DLD1 (cell line): ENCODE results near the gene OR4F15.

Source experiments
- in situ Hi-C: cut with HindIII; loops from 2 replicates; pipeline ENCODE4 v1.10.0; 2017; ENCODE audit warnings: low sequenced_read_pairs

Gene OR4F15

DNA sequence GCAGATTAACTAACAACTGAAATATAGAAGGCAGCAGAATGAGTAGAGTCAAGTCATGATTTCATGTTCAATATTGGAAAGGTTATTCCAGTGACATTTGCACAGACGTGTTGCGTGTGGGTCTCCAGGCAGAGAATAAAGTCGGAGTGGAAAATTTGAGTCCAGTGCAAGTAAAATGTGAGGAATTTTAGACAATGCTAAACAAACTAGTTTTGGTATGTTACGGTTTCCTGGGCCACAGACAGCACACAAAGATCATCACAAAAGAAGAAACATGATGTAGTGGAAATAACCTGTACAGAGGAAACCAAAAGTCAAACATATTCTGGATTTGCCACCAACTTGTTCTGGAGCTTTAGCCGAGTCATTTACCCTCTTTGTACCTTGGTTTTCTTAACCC lies 8.3 kb upstream of the OR4F15 start:
- in situ Hi-C loops = no loop called here

DNA sequence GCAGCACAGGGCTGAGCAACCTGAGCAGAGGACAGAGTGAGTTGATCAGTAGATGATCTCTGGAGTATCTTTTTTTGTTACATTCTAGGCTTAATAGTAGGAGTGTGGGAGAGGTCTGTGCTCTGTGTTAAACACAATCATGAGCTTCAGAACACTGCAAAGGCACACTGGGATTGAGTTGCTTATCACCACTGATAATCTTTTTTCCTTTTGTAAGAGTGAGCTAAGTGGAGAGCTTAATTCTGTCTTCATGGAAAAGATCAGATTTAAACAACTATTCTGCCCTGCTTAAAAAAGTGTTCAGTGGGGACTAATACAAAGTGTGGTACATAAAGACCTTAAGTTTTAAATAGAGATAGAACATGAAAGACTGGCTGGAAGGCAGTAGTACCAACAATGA lies 7.6 kb upstream of the OR4F15 start:
- in situ Hi-C loops = no loop called here

DNA sequence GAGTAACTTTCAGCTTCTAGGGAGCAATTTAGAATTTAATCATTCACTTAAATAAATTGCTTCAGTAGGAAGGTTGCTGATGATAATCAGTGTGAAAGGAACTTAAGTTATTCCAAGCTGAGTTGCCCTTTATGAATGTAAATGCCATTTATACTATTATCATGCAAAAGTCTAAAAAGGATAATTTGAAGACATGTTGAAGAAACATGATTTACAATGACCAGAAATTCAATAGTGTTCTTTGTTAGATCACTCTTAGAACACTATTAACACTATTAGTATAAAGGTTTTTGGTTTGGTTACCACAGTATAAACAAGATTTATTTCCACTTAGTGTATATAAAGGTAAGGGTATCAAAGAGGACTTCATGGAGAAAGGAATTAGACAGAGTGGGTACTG lies 7.1 kb upstream of the OR4F15 start:
- in situ Hi-C loops = no loop called here

DNA sequence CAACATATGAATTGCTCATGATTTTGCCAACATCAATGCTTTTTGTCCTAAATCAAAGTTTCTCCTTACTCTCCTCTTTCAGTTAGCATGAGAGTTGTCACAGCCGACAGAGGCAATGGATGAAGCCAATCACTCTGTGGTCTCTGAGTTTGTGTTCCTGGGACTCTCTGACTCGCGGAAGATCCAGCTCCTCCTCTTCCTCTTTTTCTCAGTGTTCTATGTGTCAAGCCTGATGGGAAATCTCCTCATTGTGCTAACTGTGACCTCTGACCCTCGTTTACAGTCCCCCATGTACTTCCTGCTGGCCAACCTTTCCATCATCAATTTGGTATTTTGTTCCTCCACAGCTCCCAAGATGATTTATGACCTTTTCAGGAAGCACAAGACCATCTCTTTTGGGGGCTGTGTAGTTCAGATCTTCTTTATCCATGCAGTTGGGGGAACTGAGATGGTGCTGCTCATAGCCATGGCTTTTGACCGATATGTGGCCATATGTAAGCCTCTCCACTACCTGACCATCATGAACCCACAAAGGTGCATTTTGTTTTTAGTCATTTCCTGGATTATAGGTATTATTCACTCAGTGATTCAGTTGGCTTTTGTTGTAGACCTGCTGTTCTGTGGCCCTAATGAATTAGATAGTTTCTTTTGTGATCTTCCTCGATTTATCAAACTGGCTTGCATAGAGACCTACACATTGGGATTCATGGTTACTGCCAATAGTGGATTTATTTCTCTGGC lies 6.2 kb upstream of the OR4F15 start:
- in situ Hi-C loops = no loop called here

DNA sequence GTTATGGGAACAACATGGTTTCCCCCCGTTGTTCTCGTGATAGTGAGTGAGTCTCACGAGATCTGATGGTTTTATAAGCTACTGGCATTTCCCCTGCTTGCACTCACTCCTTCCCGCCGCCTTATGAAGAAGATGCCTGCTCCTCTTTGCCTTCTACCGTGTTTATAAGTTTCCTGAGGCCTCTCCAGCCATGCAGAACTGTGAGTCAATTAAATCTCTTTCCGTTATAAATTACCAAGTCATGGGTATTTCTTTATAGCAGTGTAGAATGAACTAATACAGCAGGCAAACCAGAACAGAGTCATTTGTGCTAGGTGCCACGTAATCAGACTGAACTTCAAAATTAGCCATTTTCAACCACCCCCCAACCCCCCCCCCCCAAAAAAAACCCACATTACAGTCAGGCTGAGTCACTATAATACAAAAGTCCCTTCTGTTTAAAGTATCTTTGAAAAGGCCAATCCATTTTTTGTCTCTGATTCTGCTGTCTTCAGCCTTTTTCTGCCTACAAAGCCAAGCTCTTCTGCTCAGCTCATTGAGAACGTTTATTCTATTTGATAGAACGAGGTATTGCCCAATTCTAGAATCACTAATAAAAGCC lies 4.6 kb upstream of the OR4F15 start:
- in situ Hi-C loops = no loop called here

DNA sequence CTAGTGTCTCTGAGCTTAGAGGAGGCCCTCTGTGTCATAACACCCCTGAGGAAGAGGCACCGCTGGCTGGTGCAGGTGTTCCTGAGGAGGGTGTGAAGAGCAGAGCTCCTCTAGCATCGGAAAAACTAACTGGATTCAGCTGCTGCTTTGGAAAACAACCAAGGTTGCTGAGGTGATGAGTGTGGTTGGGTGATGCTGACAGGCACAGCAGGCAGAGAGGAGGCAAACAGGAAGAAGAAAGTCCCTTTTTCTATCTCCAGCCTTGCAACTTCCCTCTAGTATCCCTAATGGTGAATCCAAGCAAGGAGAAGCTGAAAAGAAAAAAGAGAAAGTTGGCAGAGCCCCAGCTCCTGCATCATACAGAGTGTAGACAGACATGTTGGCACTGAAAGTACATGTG lies 3.8 kb upstream of the OR4F15 start:
- in situ Hi-C loops = no loop called here

DNA sequence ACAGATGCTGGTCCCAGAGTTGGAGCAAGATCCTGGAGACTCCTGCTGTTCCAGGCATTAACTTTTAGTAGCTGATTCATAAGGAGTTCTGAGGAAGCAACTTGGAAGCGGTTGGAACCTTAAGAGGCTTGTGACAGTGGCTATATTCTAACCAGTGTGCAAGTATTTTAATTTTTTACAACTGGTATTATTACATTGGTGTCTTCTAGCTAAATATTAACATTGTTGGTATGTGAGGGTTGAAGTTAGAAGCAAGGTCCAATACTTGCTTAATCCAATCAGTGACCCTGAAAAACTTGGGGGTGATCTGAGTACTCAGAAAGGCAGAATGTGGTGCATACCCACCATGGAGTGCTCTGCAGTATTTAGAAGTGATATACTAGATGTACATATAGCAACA lies 1.5 kb upstream of the OR4F15 start:
- in situ Hi-C loops = no loop called here

DNA sequence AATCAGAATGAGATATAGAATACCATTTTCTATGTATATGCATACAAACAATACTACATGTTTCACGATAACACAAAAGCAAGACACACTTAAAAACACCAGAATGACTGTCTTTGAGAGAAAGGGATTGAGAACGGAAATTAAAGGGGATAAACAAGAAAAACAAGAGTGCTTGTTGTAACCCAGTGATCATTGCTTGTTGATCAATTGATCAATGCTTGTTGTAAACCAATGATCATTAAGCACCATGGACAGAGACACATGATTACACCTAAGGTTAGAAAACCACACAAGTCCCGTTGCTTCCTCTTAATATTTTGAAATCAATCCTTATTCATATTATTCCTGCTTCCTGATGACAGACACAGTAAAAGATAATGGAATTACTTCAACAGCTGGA lies 1.1 kb upstream of the OR4F15 start:
- in situ Hi-C loops = no loop called here

DNA sequence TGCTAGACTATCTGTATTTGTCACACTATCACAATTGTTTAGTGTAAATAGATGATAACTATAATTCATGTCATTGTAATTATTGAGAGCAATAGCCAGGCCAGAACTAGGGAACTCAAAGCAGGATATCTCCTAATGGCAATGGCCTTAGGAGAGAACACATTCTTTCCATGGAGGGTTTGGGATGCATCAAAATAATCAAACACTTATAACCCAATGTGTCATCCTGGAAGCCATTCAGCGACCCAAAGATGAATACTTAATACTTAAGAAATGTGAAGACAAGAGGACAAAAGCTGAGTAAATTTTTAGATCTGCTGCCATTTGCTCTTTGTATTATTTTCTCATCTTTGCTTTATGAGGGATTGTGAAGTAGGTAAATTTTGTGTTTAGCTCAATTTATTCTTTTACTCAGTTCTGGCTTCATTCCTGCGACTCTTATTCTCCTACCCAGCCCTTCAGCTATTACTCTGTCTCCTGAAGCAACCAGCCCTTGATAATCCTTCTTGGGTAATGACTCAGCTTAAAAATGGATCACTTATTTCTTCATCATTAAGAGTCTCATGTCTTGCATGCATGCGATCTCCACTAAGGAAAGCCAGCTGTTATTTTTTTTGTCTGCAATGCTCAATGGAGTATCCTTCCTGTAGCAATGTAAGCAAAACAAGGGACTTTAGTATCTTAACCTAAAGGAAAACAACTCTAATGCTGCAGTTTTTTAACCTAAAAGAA lies 2.0 kb downstream of the OR4F15 start:
- in situ Hi-C loops = no loop called here

DNA sequence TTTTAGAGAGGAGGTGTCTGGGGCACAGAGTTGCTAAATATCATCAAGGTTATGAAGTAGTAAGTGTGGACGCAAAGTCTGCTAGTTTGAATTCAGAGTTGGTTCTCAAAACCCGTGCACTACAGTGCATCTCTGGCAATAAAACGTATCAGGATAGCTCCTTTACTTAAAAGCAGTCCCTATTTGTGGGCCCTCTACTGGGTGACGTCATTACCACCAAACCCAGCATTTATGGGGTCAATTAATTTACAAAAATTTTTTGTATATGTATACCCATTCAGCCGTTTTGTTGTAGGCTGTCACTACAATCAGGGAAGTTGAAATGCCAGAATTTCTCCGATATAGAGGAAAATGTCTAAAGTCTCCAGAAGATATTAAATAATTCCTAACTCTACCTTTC lies 8.8 kb downstream of the OR4F15 start:
- in situ Hi-C loops = no loop called here

DNA sequence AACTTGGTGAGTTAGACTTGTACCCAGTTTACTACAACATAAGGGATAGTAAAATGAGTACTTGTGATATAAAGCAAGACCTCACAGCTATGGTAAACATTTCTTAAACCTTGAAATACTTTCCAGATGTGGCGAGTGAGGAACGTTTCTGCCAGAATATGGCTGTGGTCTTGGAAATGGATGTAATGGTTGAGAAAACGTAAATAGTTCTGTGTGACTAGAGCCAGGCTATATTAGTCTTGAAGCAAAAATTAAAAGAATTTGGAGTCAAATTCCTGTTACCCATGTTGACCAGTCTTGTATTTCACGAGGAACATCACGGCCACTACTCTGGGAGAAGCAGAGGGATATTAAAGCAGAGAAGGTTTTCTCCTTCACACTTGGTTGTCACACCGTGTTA lies 15.3 kb downstream of the OR4F15 start:
- in situ Hi-C loops = no loop called here

DNA sequence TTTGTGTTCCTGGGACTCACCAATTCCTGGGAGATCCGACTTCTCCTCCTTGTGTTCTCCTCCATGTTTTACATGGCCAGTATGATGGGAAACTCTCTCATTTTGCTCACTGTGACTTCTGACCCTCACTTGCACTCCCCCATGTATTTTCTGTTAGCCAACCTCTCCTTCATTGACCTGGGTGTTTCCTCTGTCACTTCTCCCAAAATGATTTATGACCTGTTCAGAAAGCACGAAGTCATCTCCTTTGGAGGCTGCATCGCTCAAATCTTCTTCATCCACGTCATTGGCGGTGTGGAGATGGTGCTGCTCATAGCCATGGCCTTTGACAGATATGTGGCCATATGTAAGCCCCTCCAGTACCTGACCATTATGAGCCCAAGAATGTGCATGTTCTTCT lies 16.8 kb downstream of the OR4F15 start:
- in situ Hi-C loops = no loop called here

DNA sequence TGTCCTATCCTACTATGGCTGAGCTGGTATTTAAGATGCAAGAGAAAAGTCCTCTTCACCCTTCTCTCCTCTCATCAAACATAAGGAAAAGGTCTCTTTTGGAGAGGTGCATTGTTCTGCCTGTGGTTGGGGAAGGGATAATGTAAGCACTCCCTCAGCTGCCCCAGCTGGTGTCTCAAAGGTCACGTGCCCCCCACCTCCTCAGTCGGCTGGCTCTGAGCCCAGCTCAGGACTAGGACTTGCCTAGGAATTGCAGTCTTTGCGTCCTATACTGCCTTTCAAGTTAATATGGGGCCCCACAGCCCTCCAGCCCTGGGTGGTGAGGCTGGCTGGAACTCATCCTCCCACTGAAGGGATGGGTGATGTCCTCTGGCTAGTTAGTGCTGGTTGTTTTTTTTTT lies 29.7 kb downstream of the OR4F15 start:
- in situ Hi-C loops = no loop called here

DNA sequence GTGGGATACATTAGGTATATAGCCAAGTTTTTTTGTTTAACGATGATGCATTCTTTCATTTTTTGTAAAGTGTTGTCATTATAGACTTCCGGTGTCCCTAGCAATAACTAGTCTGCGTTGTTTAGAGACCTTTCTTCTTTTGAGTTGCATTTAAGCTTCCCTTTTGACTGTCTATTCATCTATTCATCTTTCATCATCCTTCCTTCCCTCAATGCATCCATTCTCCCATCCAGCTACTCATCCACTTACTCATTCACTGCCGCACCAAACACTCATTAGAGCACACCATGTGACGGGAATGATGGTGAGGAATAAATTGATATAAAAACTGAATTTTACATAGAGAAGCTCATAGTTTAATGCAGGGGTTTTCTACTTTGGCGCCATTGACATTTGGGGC lies 32.9 kb downstream of the OR4F15 start:
- in situ Hi-C loops = no loop called here

DNA sequence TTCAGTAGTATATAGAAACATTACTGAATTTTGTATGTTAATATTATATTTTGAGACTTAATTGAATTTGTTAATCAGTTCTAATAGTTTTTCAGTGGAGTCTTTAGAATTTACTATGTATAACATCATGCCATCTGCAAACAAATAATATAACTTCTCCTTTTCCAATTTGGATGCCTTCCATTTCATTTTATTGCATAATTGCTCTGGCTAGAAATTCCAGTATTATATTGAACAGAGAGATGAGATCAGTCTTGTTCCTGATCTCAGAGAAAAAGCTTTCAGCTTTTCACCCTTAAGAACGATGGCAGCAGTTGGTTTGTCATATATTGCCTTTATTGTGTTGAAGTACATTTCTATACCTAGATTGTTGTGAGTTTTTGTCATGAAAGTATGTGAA lies 40.4 kb downstream of the OR4F15 start:
- in situ Hi-C loops = no loop called here
